Mucosa of stomach (tissue), 1 donor: ENCODE measurements around the gene ITGA8.
"Not testable (repeated sequence)": the region's sequence is repeated elsewhere in the genome, so short reads cannot be mapped to it uniquely, and the experiment has no call there.

Experiments used
- H3K27me3 ChIP-seq: one replicate; pipeline ENCODE4 v1.7.0; 2013; ENCODE audit warnings: mild to moderate bottlenecking, low read length; ENCODE audit not compliant: control insufficient read depth, insufficient read depth
- H3K36me3 ChIP-seq: one replicate; pipeline ENCODE4 v1.7.0; 2013; ENCODE audit warnings: low read length; ENCODE audit not compliant: control insufficient read depth, insufficient read depth
- H3K4me1 ChIP-seq: one replicate; pipeline ENCODE4 v1.7.0; 2013; ENCODE audit warnings: mild to moderate bottlenecking, low read length; ENCODE audit not compliant: control insufficient read depth, insufficient read depth
- H3K4me3 ChIP-seq: one replicate; pipeline ENCODE4 v1.7.0; 2013; ENCODE audit warnings: low read length
- H3K9ac ChIP-seq: one replicate; pipeline ENCODE4 v1.7.0; 2013; ENCODE audit warnings: mild to moderate bottlenecking, low read length, moderate library complexity
- H3K9me3 ChIP-seq: one replicate; pipeline ENCODE4 v1.7.0; 2013; ENCODE audit warnings: mild to moderate bottlenecking, low read length, moderate library complexity; ENCODE audit not compliant: control insufficient read depth
- donor health status: Pancreatic carcinoma.

Gene ITGA8

DNA sequence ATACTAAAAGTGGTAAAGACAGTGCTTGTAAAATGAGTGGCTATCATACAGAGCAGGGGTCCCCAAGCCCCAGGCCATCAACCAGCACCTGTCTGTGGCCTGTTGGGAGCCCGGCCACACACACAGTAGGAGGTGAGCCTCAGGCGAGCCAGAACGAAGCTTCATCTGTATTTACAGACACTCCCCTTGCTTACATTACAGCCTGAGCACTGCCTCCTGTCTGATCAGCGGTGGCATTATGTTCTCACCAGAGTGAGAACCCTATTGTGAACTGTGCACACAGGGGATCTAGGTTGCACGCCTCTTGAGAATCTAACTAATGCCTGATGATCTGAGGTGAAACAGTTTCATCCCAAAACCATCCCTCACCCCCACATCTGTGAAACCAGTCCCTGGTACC is 58.7 kb downstream of the ITGA8 start:
- no peaks in the 10 kb centered on the region for H3K4me1 ChIP-seq
- H3K9ac ChIP-seq = no peak overlapping the region
- no peaks in the 10 kb centered on the region for H3K36me3 ChIP-seq

DNA sequence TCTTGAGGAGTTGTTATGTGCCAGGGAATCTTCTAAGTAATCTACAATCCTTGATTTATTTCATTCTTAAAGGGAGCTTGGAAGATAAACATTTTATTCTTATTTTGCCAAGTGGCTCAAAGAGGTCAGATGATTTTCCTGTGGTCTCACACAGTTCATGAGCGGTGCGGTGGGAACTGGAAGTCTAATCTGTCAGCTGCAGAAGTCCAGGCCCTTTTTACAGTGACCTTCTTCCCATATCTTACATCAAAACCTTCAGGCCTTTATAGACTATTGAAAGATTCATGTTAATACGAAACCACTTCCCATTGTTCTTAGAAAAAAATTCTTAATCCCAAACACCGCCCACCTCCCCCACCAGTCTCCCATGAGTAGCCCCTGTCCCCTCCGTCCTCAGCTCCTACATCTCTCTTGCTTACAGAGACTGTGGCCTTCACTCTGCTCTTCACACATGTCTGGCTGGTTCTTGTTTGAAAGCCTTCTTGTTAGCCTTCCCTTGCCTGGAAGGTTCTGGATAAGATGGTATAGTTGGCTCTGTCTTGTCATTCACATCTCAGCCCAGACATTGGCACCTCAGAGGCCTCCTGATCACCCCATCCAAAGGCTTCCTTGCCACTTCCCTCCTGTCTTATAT is 61.5 kb downstream of the ITGA8 start:
- no peaks in the 10 kb centered on the region for H3K4me1 ChIP-seq
- no peak overlapping the region for H3K4me3 ChIP-seq
- no peak overlapping the region for H3K9ac ChIP-seq
- H3K27me3 ChIP-seq = no peaks in the 10 kb centered on the region
- no peaks in the 10 kb centered on the region for H3K36me3 ChIP-seq
- H3K9me3 ChIP-seq = no peaks in the 10 kb centered on the region

More for the DNA sequence above, 58.7 kb downstream of the ITGA8 start:
- H3K27me3 ChIP-seq = no peaks in the 10 kb centered on the region
- no peak overlapping the region for H3K4me3 ChIP-seq
- H3K9me3 ChIP-seq = no peaks in the 10 kb centered on the region

DNA sequence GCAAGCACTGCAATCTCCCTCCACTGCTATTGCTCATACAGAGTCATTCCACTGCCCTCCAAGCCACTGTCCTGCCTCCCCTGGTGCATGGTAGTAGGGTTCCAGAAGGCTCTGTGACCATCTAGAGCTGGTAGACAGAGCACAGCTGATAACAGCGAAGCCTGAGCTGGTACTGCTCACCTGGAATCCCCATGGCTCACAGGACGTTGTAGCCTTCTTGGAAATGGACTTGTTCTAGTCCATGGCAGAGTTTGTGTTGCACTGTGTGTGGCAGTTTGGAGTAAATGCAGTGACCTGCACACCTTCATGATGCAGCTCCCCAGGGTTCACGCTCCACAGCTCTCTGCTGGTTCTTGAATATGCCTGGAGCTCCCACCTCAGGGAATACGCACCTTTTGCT is 67.0 kb downstream of the ITGA8 start:
- Histone ChIP-seq H3K9ac (no peak overlapping the region), H3K36me3 (no peaks in the 10 kb centered on the region), H3K27me3 (no peaks in the 10 kb centered on the region), H3K4me1 (no peaks in the 10 kb centered on the region), H3K4me3 (no peak overlapping the region), H3K9me3 (no peaks in the 10 kb centered on the region)

DNA sequence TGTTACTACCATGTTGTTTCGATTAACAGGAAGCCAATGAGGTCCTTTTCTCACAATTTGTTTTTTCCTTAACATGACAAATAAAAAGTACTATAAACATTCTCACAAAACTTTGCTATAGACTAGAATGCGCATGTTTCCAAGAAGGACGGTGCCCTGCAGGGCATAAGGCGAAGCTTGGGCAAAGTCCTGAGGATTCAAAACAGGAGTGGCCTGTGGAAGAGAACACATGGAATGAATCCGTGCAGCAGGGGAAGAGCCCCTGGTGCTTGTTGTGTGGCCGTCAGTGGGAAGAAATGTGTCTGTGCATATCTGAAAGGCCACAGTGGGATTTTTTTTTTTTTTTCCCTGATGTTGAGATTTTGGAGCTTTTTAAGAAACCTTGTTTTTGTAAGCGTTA is 67.6 kb downstream of the ITGA8 start:
- Histone ChIP-seq H3K9ac (no peak overlapping the region), H3K9me3 (no peaks in the 10 kb centered on the region), H3K36me3 (no peaks in the 10 kb centered on the region), H3K4me1 (no peaks in the 10 kb centered on the region), H3K4me3 (no peak overlapping the region), H3K27me3 (no peaks in the 10 kb centered on the region)

DNA sequence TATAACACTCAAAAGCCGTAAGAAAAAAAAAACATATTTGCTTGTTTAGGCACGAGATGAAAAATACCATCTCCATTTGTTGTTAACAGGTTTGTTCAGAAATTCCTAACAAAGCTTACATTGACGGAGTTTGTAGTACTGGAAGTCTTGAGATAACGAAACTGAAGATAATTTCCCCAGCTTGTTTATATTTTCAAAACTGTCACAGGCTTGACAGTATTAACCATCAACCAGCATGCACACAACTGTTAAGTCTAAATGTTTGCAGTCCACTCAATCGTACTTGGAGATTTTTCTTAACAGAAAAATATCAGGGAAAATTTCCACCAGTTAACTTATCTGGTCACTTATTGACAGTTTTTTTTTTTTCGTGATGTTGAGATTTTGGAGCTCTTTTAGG is 68.5 kb downstream of the ITGA8 start:
- no peaks in the 10 kb centered on the region for H3K27me3 ChIP-seq
- no peaks in the 10 kb centered on the region for H3K9me3 ChIP-seq
- H3K4me3 ChIP-seq = no peak overlapping the region
- H3K36me3 ChIP-seq = no peaks in the 10 kb centered on the region
- H3K4me1 ChIP-seq = no peaks in the 10 kb centered on the region
- H3K9ac ChIP-seq = no peak overlapping the region

DNA sequence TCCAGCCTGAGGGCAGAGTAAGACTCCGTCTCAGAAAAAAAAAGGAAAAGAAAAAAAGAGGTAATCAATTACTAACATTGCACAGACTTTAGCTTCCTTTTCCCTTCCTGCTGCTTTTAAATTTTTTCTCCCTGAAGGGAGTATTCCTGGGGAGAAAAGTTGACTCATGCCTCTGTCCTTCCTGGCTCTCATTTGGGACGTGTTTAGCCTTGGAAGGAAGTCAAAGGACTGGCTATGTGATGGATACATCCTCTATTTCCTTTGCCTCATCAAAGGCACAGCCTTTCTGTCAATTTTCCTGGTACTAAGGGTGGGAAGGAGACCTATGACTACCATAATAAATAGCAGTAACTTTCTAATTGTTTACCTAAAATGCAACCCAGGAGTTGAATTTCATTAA is 77.6 kb downstream of the ITGA8 start:
- Histone ChIP-seq H3K27me3 (no peaks in the 10 kb centered on the region), H3K36me3 (no peaks in the 10 kb centered on the region), H3K9me3 (no peaks in the 10 kb centered on the region), H3K4me3 (no peak overlapping the region), H3K4me1 (no peaks in the 10 kb centered on the region), H3K9ac (no peak overlapping the region)

DNA sequence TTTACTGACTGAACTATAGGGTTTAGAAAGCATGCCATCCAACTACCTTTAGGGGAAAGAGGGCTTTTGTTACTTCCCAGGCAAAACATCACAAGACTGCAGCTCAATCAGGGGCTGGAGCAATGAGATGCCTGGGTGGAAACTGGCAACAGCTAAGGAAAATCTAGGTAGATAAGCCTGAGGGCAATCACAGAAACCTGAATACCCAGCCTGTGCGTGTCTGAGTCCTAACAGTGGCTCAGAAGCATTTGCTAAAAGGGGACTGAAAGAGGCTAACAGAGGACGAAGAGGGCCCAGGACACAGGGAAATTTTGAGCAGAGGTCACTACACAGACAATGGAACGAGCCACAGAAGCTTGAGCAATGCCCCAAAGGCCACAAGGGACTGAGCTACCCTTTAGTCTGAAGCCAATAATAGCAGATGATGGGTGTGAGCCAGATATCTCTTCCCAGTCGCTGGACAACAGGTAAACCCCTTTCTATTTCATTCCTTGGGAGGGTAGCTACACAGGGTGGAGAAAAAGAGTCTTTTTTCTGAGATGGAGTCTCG is 79.1 kb downstream of the ITGA8 start:
- H3K4me1 ChIP-seq = no peaks in the 10 kb centered on the region
- no peaks in the 10 kb centered on the region for H3K9me3 ChIP-seq

DNA sequence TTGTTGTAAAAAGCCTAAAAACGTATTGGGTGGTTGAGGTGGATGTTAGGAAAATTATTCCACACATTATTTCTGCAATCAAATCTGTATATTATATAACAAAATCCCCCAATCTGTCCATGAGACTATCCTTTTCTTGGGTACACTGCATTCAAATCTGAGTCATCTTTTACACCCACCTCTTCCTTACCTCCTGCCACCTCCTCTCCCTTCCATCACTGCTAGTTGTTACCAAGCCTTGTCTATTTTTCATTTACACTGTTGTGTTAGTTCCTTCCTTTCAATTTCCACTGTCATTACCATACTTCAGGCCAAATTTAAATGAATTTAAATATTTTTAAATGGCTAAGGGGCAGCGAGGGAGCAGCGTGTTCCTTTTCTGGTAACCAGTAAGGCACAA is 83.3 kb downstream of the ITGA8 start:
- Histone ChIP-seq H3K4me3 (no peak overlapping the region), H3K4me1 (no peaks in the 10 kb centered on the region), H3K36me3 (no peaks in the 10 kb centered on the region), H3K9me3 (no peaks in the 10 kb centered on the region), H3K9ac (no peak overlapping the region), H3K27me3 (no peaks in the 10 kb centered on the region)

More for the DNA sequence above, 79.1 kb downstream of the ITGA8 start:
- Histone ChIP-seq H3K27me3 (no peaks in the 10 kb centered on the region), H3K4me3 (no peak overlapping the region), H3K36me3 (no peaks in the 10 kb centered on the region), H3K9ac (no peak overlapping the region)

DNA sequence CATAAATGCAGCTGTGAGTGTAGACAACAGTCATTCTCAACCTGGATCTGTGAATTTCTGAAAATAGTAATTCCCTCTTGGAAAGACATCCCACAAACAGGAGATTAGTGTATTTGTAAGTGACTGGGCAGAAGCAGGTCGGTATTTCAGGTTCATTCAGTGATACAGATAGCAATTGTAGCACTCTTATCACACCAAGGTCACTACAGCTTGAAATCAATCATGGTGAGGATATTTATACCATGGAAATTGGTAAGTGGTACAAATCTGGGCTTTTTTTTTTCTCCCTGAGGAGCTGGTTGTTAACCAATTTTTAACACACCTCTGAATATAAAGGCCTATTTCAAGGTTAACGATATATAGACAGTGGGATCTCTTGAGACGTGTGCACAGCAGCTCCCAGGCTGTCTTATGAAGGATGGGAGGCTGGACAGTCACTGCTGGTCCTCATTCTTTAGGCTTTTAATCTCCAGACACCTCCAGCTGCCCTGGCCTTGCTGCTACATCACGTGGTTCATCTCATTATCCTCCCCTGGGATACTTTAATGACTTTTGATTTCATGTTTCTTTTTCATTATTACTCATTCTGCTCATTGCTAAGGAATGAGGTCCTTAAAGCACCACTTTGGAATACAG is 87.1 kb downstream of the ITGA8 start:
- no peak overlapping the region for H3K9ac ChIP-seq
- H3K36me3 ChIP-seq = no peaks in the 10 kb centered on the region
- no peak overlapping the region for H3K4me3 ChIP-seq
- H3K9me3 ChIP-seq = no peaks in the 10 kb centered on the region
- H3K4me1 ChIP-seq = no peaks in the 10 kb centered on the region
- no peaks in the 10 kb centered on the region for H3K27me3 ChIP-seq

DNA sequence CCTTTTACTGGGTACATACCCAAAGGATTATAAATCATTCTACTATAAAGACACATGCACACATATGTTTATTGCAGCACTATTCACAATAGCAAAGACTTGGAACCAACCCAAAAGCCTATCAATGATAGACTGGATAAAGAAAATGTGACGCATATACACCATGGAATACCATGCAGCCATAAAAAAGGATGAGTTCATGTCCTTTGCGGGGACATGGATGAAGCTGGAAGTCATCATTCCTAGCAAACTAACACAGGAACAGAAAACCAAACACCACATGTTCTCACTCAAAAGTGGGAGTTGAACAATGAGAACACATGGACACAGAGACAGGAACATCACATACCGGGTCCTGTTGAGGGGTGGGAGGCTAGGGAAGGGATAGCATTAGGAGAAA is 88.5 kb downstream of the ITGA8 start:
- not testable (repeated sequence) for H3K9ac ChIP-seq, H3K27me3 ChIP-seq, H3K4me1 ChIP-seq, H3K36me3 ChIP-seq, H3K9me3 ChIP-seq, H3K4me3 ChIP-seq

DNA sequence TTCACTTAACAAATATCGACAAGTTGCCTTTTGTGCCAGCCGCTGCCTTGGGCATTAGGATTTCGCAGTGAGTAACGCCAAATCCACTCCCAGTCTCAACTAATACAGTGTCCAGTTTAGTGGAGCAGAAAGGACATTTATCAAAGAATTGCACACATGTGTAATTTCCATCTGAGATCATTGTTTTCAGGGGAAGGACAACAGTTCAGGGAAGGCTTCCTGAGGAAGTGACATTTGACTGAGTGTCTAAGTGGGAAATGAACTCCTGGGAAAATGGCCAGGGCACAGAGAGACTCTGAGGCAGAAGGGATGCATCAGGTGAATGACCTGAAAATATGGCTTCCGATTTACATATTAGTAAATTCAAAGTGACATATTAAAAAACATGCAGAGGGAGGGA is 89.4 kb downstream of the ITGA8 start:
- H3K4me3 ChIP-seq = no peak overlapping the region
- H3K4me1 ChIP-seq = no peaks in the 10 kb centered on the region
- H3K27me3 ChIP-seq = no peaks in the 10 kb centered on the region
- no peaks in the 10 kb centered on the region for H3K9me3 ChIP-seq
- H3K36me3 ChIP-seq = no peaks in the 10 kb centered on the region
- H3K9ac ChIP-seq = no peak overlapping the region

DNA sequence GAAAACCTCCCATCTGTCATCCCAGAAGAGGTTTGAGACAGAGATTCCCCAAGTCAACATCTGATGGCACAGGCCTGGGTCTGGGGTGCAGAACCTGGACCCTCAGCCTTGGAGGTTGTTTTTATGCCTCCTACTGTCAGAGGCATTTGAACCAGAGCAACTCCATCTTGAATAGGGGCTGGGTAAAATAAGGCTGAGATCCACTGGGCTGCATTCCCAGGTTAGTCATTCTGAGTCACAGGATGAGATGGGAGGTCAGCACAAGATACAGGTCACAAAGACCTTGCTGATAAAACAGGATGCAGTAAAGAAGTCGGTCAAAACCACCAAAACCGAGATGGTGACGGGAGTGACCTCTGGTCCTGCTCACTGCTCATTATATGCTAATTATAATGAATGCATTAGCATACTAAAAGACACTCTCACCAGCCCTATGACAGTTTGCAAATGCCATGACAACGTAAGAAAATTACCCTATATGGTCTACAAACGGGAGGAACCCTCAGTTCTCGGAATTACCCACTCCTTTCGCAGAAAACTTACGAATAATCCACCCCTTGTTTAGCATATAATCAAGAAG is 92.0 kb downstream of the ITGA8 start:
- Histone ChIP-seq H3K4me3 (no peak overlapping the region), H3K4me1 (no peaks in the 10 kb centered on the region), H3K36me3 (no peaks in the 10 kb centered on the region), H3K9me3 (no peaks in the 10 kb centered on the region), H3K27me3 (no peaks in the 10 kb centered on the region), H3K9ac (no peak overlapping the region)
